RPMI7951 (cell line): Measurements from ENCODE around the gene GAP43. TPM values are rescaled to one million over a fixed set of nuclear protein-coding genes. Genes with fewer than 3 reads are reported as not detected.
"Not testable (repeated sequence)": the region's sequence is repeated elsewhere in the genome, so short reads cannot be mapped to it uniquely, and the experiment has no call there.

Experiments
- DNase-seq: peaks from one replicate; pipeline ENCODE4 v3.0.0-alpha.2; 2012; ENCODE audit warnings: low read depth
- total RNA-seq: library from RNA; depleted of rRNA; stranded (reverse); fragments of >200 nt; shearing (Covaris generic); gene quantifications from 2 replicates; pipeline ENCODE4 v1.2.3, GENCODE V29; 2014

Gene GAP43
- total RNA-seq, 1 experiment from 2014 or later = 0.12 TPM

- peak; percentile 35 for DNase-seq
Measured at GRCh38 chr3:115698851-115699591, 75.7 kb downstream of the GAP43 start.

- DNase-seq = peak; percentile 20
Measured at GRCh38 chr3:115699706-115700105, 76.4 kb downstream of the GAP43 start.

GRCh38 chr3:115702598-115702997, 79.3 kb downstream of the GAP43 start:
- no peak for DNase-seq

GRCh38 chr3:115704661-115705338, 81.5 kb downstream of the GAP43 start:
- DNase-seq = no peak

GRCh38 chr3:115706311-115706829, 83.1 kb downstream of the GAP43 start:
- DNase-seq = no peak

- DNase-seq = no peak
Measured at GRCh38 chr3:115708540-115708939, 85.2 kb downstream of the GAP43 start.

GRCh38 chr3:115709093-115709492, 85.8 kb downstream of the GAP43 start:
- no peak for DNase-seq

GRCh38 chr3:115709931-115710330, 86.6 kb downstream of the GAP43 start:
- no peak for DNase-seq

GRCh38 chr3:115710799-115711198, 87.5 kb downstream of the GAP43 start:
- DNase-seq = no peak

GRCh38 chr3:115712871-115713270, 89.6 kb downstream of the GAP43 start:
- no peak for DNase-seq

GRCh38 chr3:115713284-115713683, 90.0 kb downstream of the GAP43 start:
- DNase-seq = no peak

- DNase-seq = no peak
Measured at GRCh38 chr3:115715241-115715745, 92.0 kb downstream of the GAP43 start.

GRCh38 chr3:115720983-115721382, 97.7 kb downstream of the GAP43 start:
- no peak for DNase-seq

GRCh38 chr3:115725800-115726199, 102.5 kb downstream of the GAP43 start:
- no peak for DNase-seq

GRCh38 chr3:115727135-115727534, 103.8 kb downstream of the GAP43 start:
- no peak for DNase-seq

GRCh38 chr3:115728013-115728412, 104.7 kb downstream of the GAP43 start:
- no peak for DNase-seq

- not testable (repeated sequence) for DNase-seq
Measured at GRCh38 chr3:115736341-115736740, 113.0 kb downstream of the GAP43 start.

- DNase-seq = no peak
Measured at GRCh38 chr3:115741650-115742049, 118.3 kb downstream of the GAP43 start.

GRCh38 chr3:115744516-115744915, 121.2 kb downstream of the GAP43 start:
- DNase-seq = peak; percentile 58

- not testable (repeated sequence) for DNase-seq
Measured at GRCh38 chr3:115752978-115753377, 129.7 kb downstream of the GAP43 start.

- DNase-seq = no peak
Measured at GRCh38 chr3:115758076-115758763, 134.9 kb downstream of the GAP43 start.

- DNase-seq = no peak
Measured at GRCh38 chr3:115760716-115761115, 137.4 kb downstream of the GAP43 start.
